ENCODE data around the gene GCSAML. TPM values are rescaled to one million over a fixed set of nuclear protein-coding genes. Genes with fewer than 3 reads are reported as not detected.

GCSAML gene
- total RNA-seq, 4 donors from 2014 or later, result 0.18 to 1.7 (median 0.41) TPM

- Histone ChIP-seq H3K4me3 (no peak overlapping the region), H3K27me3 (no peaks in the 10 kb centered on the region), H3K27ac (no peak overlapping the region), H3K36me3 (no peaks in the 10 kb centered on the region), H3K9me3 (no peaks in the 10 kb centered on the region), H3K4me1 (no peaks in the 10 kb centered on the region)
- no peak for TF ChIP-seq POLR2A (IDR thresholded peaks at IDR 0.05)
- no peak for TF ChIP-seq CTCF (IDR thresholded peaks at IDR 0.05)
- no peak for DNase-seq
Measured at GRCh38 chr1:247551721-247552120, 2.8 kb downstream of the GCSAML start.

- TF ChIP-seq POLR2A (IDR thresholded peaks at IDR 0.05) (no peak), CTCF (IDR thresholded peaks at IDR 0.05) (no peak)
- Histone ChIP-seq H3K4me3 (no peak overlapping the region), H3K27ac (no peak overlapping the region), H3K36me3 (no peaks in the 10 kb centered on the region), H3K4me1 (no peaks in the 10 kb centered on the region), H3K27me3 (no peaks in the 10 kb centered on the region), H3K9me3 (no peaks in the 10 kb centered on the region)
- no peak for DNase-seq
Measured at GRCh38 chr1:247552231-247552630, 3.3 kb downstream of the GCSAML start.

- no peaks in the 10 kb centered on the region for H3K27me3 ChIP-seq
- no peaks in the 10 kb centered on the region for H3K4me1 ChIP-seq
- TF ChIP-seq CTCF (IDR thresholded peaks at IDR 0.05) (no peak), POLR2A (IDR thresholded peaks at IDR 0.05) (no peak)
- H3K36me3 ChIP-seq, result no peaks in the 10 kb centered on the region
- H3K4me3 ChIP-seq, result no peak overlapping the region
- no peak overlapping the region for H3K27ac ChIP-seq
- DNase-seq, result no peak
- no peaks in the 10 kb centered on the region for H3K9me3 ChIP-seq
Measured at GRCh38 chr1:247557926-247558674, 9.2 kb downstream of the GCSAML start.

GRCh38 chr1:247561711-247562110, 12.8 kb downstream of the GCSAML start:
- Histone ChIP-seq H3K9me3 (no peaks in the 10 kb centered on the region), H3K27me3 (no peaks in the 10 kb centered on the region), H3K36me3 (no peaks in the 10 kb centered on the region), H3K4me1 (no peaks in the 10 kb centered on the region), H3K27ac (no peak overlapping the region), H3K4me3 (no peak overlapping the region)
- DNase-seq, result no peak
- no peak for TF ChIP-seq POLR2A (IDR thresholded peaks at IDR 0.05)
- TF ChIP-seq CTCF (IDR thresholded peaks at IDR 0.05), result no peak

- no peak overlapping the region for H3K4me3 ChIP-seq
- H3K9me3 ChIP-seq, result no peaks in the 10 kb centered on the region
- no peak for DNase-seq
- no peaks in the 10 kb centered on the region for H3K4me1 ChIP-seq
- TF ChIP-seq CTCF (IDR thresholded peaks at IDR 0.05) (no peak), POLR2A (IDR thresholded peaks at IDR 0.05) (no peak)
- no peak overlapping the region for H3K27ac ChIP-seq
- no peaks in the 10 kb centered on the region for H3K36me3 ChIP-seq
- H3K27me3 ChIP-seq, result no peaks in the 10 kb centered on the region
Measured at GRCh38 chr1:247562198-247562597, 13.3 kb downstream of the GCSAML start.

All from Peyer's patch (tissue), 4 donors.